CD4-positive, alpha-beta T cell treated with Interleukin-15 for 1 hour (primary cell): ENCODE data around the gene HSBP1L1.
A peak's percentile ranks its signal among the peaks of the same experiment; 100 is the strongest.
"Not testable (repeated sequence)": the region's sequence is repeated elsewhere in the genome, so short reads cannot be mapped to it uniquely, and the experiment has no call there.

Experiments
- DNase-seq: peaks from one replicate; pipeline ENCODE4 v3.0.0-alpha.2; 2020

Gene HSBP1L1

DNA sequence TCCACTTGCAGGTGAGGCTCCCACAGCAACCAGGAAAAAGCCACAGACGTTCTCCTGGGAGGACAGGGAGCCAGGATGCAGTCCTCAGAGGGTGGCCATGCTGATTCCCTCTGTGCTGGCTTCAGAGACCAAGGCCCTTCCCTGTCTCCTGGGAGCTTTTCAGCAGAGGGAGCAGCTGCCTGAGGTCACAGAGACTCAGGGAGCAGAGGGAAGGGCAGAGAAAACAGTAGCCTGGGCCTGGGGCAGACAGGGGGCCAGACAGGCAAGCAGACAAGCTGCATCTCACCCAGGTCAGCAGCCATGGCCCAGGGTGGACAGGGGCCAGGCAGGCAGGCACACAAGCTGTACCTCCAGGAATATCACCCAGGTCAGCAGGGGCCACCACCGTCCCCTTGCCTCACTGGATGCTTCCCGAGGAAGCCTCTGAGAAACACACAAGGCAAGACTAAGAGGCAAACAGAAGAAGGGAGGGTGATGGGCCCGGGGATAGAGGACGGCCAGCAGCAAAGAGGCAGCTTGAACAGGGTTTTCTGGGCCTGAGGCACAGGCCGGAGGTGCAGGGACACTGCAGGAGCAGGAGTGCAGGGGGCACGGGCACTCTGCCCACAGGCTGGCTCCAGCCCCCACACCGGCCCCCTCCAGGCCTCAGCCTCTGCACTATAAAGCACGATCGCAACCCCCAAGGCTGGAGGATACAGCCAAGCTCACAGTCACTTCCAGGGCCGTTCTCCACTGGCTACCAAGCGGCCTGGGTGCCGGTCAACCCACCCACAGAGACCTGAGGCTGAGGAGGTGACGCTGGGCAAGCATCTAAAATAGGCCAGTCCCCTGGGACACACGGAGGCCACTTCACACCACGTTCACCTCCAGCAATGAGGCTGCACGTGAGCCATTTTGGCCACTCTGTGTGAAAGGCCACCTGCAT is 19.1 kb upstream of the HSBP1L1 start:
- no peak for DNase-seq

DNA sequence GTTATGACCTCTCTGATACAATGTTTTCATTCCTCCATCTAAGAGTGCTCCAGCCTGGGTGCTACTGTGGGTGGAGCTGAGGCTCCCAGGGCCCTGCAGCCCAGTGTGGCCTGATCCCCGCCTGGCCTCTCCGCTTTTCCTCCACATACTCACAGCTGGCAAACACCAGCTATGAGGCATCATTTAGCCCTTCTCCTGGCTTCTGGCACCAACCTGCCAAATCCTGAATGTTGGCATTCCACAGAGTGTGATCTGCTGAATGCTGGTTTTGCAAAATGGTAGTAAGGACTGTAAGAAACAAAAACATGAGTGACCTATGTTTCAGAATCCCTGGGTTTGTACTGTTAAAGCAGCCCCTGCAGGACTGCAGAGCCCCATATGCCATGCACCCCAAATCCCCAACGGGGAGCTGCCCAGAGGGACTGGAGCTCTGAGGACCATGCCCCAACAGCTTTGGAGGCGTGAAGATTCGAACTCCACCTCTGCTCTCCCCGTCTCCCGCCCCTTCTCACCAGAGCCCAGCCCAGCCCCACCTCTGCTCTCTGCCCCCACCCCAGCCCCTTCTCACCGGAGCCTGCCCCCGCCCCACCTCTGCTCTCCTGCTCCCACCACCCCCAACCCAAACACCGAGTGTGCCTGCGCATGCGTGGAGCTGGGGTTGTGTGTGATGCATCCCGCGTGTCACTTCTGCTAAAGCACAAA is 17.2 kb upstream of the HSBP1L1 start:
- no peak for DNase-seq

DNA sequence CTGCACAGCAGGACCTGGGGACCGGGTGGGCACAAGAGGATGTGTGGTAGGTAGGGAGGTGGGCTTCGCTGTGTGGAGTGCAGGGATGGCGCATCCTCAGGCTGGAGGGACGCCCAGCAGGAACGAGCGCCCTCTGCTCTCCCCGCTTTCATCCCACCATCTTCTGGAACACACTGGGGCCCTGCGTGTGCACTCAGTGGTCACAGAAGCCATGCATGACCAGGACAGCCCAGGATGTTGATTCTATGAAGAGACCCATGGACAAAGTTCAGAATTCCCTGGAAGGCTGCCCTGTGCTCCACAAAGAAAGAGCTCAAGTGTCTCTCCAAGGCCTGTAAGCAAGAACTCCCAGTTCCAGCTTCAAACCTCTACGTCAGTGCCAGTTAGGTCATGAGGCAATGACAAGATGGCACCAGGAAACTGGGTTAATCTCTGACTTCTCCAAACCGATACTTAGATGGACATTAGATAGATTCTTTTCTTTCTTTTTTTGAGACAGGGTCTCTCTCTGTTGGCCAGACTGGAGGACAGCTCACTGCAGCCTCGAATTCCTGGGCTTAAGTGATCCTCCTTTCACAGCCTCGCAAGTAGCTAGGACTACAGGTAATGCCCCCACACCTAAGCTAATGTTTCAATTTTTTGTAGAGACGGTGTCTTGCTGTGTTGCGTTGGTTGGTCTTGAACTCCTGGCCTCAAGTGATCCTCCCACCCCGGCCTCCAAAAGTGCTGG is 16.4 kb upstream of the HSBP1L1 start:
- no peak for DNase-seq

DNA sequence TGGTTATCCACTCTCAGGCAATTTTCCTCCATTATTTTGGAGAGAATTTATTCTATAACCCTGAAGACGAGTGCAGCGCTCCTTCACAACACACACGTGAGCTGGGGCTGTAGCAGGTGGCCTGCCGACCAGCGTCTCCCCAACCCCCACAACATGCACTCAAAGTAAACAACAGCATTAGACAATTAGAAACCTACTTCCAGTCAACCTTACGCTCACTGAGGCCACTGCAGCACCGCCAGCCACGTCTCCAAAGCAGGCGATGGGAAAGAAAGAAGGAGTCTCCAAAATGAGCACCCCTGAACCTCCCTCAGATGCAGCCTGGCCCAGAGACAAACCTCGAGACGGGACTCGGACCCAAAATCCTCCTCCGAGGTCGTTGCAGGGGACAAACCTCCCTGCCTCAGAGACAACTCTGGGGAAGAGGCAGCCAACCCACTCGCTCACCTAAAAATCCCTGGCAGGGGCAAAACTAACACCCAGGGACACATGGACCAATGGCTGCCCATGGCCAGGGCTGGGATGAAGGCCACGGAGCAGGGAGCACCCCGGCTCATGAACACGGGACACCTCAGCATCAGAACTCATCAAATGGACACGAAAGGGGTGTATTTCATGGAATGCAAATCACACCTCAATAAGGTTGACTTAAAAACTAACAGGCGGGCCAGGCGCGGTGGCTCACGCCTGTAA is 15.6 kb upstream of the HSBP1L1 start:
- DNase-seq: no peak

DNA sequence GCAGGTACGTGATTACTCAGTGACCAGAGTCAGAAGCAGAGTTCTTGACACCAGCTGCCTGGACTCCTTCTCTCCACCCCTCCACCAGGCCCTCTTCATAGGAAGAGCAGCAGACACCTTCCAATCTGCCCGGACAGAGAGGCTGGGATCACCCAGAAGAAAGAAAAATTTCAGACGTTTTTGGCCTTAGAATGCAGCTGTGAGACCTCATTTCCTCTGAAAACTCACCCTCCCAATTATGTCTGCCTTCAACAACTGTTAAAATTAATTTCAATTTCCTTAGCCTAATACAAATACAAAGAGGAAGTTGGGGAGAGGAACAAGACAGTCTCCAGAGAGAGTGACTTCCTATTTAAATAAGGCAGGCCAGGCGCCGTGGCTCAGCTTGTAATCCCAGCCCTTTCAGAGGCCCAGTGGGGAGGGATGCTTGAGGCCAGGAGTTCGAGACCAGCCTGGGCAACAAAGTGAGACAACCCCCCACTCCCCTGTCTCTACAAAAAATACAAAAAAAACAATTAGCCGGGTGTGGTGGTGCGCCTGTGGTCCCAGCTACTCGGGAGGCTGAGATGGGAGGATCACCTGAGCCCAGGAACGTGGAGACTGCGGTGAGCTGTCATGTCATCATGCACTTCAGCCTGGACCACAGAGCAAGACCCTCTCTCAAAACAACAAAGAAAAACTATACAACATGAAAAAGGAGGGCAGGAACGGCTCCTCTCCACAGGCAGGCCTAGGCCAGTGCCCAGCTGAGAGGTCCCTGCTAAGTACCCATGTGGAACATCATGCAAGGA is 14.6 kb upstream of the HSBP1L1 start:
- peak; percentile 55 for DNase-seq

DNA sequence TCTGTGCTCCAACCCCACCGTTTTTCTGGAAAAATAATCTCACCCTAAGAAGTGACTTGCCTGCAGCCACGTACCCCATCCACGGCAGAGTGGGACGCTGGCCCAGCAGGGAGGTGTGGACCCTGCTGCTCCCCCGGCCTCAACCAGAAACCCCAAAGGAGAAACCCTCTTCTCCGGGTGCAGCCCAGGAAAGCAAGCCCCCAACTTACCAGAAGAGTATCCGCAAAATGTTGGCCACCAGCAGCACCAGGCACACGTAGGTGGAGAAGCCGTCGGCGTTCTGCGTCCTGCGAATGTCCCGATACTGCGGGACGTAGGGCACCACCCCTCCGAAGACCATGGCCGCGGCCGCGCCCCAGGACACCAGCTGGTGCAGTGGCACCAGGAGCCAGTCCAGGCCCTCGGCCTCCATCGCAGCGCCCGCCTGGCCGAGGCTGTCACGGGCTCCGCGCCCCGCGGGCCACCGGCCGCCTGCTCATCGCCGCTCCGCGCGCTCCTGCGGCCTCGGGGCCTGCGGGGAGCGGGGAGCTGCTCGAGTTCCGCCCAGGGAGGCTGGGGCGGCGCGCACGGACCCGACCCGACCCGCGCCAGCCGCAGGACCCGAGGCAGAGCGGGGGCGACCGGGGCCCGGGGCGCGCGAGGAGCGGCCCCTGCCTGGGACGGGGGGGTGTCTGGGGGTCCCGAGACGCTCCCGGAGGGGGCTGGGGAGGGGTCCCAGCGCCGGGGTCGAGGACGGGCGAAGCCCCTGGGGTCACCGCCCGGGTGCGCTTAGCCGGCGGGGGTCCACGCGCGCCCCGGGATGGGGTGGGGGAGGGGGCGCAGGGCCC is 13.7 kb upstream of the HSBP1L1 start:
- DNase-seq: no peak

DNA sequence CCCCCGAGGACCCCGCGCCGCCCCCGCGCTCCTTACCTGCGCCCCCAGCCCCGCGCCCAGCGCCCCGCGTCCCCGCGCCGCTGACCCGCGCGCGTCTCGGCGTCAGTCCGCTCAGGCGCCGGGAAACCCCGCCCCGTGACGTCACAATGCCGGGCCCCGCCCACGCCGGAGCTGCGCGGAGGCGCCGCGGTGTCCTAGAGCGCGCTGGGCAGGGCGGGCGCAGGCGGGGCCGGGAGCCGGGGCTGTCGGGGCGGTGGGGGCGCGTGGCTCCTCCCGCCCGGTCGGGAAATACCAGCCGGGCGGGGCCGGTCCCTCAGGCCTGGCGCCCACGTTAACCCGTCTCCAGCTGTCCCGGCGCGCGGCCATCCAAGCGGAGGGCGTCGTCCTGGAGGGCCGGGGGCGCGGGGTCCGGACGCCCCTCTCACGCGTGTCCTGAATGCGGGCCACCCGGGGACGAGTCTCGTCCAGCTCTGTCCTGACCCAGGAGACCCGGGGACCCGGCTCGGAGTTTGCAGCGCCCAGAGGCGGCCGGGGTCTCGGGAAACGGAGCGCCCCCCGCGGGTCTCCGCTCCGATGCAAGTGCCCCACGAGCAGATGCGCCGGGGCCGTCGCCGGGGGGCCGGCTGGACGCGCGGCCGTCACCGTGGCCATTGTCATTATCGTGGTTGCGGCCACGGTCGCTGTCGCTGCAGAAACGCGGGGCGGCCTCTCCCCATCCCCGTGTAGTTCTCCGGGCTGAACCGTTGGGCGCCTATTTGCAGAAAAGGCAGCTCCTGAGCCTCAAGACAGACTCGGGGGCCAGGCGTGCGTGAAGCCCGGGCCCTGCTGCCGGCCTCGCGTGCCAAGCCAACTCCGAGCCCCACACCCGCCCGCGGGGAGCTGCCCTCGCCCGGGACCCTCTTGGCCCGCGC is 12.6 kb upstream of the HSBP1L1 start, which contains the start of gene SLC66A2:
SLC66A2 (minus strand) TSS at position 109 of the 911 bp plus-strand sequence. CDS start 727 bp downstream, outside the sequence.
- peak; percentile 92 for DNase-seq

DNA sequence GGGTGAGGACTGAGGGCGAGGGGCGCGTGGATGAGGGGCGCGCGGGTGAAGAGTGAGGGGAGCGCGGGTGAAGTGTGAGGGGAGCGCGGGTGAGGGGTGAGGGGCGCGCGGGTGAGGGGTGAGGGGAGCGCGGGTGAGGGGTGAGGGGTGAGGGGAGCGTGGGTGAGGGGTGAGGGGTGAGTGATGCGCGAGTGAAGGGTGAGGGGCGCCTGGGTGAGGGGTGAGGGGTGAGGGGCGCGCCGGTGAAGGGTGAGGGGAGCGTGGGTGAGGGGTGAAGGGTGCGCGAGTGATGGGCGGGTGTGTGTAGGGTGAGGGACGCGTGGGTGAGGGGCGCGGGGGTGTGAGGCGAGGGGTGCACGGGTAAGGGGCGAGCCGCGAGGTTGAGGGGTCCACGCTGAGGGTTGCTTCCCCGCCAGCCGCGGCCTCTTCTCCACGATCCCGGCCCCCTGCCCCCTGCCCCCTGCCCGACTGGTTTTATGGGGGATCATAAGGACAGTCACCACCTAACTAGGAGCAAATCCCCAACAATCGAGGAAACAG is 11.9 kb upstream of the HSBP1L1 start:
- no peak for DNase-seq

DNA sequence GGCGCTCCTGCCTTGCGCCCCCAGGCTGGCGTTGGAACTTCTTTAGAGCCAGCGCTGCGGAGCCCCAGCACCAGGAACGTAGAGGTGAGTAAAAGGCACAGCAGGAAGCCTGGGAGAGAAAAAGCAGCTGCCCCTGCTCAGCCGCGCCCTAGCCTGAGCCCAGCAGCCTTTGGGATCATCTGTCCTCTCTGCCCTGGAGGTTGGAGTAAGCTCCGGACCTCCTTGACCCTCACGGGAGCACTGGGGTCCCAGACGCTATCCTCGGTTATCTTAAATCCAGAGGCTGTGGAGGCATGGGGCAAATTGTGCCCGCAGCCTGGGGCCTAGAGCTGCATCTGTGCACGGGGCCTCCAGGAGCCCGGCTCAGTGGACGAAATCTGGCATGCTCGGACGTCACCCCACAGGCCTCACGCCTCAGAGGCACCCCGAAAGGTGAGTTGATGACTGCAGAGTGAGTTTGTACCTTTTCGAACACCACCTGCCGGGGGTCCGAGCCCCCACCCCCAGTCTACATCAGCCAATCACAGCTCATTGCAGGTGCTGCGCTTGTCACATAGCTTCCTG is 11.4 kb upstream of the HSBP1L1 start:
- no peak for DNase-seq

DNA sequence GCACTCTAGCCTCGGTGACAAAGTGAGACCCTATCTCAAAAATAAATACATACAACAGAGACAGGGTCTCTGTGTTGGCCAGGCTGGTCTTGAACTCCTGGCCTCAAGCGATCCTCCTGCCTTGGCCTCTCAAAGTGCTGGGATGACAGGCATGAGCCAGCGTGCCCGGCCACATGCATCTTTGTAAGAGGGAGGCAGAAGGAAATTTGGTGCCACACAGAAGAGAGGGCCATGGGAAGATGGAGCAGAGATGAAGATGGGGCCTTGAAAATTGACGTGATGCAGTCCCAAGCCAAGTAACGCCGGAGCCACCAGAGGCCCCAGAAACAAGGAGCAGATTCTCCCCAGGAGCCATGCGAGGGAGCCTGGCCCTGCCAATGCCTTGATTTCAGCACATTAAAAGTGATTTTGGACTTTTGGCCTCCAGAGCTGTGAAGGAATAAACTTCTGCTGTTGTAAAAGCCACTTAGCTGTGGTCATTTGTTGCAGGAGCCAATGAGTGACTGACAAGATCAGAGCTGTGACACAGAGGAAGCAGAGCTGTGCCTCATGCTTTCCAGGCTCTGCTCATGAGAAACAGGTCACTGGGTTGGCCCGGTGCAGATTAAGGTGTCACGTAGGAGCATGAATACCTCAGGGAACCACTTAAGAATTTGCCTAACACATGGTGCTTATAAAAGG is 10.3 kb upstream of the HSBP1L1 start:
- DNase-seq: no peak

DNA sequence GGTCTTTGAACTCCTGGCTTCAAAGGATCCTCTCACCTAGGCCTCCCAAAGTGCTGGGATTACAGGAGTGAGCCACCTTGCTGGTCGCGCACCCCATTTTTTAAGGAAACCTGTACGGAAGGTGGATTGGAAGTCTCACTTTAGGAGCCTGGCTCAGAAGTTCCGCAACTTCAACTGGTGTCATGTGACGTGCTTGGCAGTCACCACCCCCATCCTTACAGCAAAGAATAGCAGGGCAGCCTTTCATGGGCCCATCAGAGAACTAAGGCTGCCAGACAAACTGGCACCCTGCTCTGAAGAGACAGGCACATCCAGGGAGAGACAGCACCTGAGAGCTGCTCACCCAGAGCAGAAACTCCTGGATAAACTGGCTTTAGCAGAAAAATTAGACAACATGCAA is 9.7 kb upstream of the HSBP1L1 start:
- DNase-seq: no peak

DNA sequence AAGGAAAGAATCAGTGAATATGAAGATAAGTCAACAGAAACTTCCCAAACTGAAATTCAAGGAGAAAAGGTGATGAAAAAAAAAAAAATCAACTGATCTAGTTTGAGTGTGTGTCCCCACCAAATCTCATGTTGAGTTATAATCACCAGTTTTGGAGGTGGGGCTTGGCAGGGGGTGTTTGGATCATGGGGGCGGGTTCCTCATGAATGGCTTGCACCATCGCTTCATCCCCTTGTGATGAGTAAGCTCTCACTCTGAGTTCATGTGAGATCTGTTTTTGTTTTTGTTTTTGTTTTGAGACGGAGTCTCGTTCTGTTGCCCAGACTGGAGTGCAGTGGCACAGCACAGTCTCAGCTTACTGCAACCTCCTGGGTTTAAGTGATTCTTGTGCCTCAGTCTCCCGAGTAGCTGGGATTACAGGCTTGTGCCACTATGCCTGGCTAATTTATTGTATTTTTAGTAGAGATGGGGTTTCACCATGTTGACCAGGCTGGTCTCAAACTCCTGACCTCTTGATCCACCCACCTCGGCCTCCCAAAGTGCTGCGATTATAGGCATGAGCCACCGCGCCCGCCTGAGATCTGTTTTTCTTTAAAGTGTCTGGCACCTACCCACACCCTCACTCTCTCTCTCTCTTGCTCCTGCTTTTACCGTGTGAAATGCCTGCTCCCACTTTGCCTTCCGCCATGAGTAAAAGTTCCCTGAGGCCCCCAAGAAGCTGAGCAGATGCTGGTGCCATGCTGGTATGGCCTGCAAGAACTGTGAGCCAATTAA is 9.0 kb upstream of the HSBP1L1 start:
- no peak for DNase-seq

DNA sequence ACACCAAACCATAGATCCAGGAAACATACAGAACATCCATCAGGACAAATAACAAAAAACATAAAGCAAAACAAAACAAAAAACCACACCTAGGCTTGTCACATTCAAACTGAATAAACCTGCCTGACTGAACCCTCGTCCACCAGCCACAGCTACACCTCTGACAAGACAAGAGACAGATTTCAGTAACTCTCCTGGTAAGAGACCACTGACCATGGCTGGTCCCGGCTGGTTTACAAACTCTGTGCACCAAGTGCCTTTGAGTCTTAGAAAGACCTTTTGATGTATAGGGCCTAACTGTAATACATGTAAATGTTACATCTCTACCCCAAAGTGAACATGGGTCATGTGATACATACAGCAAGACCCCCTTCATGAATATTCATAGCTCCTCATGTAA is 8.2 kb upstream of the HSBP1L1 start:
- no peak for DNase-seq

DNA sequence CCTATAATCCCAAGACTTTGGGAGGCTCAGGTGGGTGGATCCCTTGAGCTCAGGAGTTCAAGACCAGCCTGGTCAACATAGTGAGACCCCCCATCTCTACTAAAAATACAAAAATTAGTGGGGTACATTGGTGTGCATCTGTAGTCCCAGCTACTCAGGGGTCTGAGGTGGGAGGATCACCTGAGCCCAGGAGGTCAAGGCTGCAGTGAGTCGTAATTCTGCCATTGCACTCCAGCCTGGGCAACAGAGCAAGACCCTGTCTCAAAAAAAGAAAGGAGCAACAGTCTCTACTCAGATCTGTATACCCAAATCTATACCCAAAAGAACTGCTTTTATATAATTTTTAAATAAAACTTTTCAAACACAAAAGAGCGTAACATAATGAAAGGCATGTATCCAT is 5.5 kb upstream of the HSBP1L1 start:
- DNase-seq: no peak

DNA sequence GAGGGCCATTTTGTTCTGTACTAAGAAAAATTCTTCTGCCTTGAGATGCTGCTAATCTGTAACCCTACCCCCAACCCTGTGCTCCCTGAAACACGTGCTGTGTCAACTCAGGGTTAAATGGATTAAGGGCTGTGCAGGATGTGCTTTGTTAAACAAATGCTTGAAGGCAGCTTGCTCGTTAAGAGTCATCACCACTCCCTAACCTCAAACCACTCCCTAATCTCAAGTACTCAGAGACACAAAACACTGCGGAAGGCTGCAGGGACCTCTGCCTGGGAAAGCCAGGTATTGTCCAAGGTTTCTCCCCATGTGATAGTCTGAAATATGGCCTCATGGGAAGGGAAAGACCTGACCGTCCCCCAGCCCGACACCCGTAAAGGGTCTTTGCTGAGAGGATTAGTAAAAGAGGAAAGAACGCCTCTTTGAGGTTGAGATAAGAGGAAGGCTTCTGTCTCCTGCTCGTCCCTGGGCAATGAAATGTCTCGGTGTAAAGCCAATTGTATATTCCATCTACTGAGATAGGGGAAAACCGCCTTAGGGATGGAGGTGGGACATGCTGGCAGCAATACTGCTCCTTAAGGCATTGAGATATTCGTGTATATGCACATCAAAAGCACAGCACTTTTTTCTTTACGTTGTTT is 4.2 kb upstream of the HSBP1L1 start:
- DNase-seq: not testable (repeated sequence)

DNA sequence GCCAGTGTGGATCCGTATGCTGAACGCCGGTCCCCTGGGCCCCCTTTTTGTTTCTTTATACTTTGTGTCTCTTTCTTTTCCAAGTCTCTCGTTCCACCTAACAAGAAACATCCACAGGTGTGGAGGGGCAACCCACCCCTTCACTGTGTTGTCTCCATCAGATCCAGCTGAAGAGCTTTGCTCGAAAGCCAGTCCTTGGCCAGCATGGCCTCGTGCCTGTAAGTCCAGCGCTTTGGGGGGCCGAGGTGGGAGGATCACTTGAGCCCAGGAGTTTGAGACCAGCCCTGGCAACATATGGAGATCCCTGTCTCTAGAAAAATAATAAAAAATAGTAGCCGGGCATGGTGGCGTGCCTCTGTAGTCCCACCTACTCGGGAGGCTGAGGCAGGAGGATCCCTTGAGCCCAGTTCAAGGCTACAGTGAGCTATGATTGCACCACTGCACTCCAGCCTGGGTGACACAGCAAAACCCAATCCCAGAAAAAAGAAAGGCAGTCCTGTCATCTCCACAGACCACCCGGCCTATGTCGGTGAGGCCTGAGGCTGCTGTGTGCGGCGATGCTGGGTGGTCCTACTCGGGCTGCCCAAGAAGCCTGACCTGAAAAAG is 3.4 kb upstream of the HSBP1L1 start:
- no peak for DNase-seq
